Measurements from ENCODE around the gene YWHAH.

- TF ChIP-seq CTCF (tag by site-specific recombination; IDR thresholded peaks at IDR 0.05), result no peak
- no peak for TF ChIP-seq GLI2 (tag by site-specific recombination; IDR thresholded peaks at IDR 0.05; ENCODE audit: borderline replicate concordance, low read depth)
- no peak for TF ChIP-seq ZNF280D (tag by site-specific recombination; IDR thresholded peaks at IDR 0.05)
- TF ChIP-seq PATZ1 (tag by site-specific recombination; IDR thresholded peaks at IDR 0.05), result no peak
- TF ChIP-seq ZSCAN16 (tag by site-specific recombination; IDR thresholded peaks at IDR 0.05), result no peak
- TF ChIP-seq PRDM2 (tag by site-specific recombination; IDR thresholded peaks at IDR 0.05; ENCODE audit: borderline replicate concordance), result no peak
These were observed 943 bp upstream of the YWHAH start for GRCh38 chr22:31943206-31943977.

All from HEK293 (cell line).